ENCODE measurements around the gene DDR2.
"Not testable (repeated sequence)": the region's sequence is repeated elsewhere in the genome, so short reads cannot be mapped to it uniquely, and the experiment has no call there.

DNA sequence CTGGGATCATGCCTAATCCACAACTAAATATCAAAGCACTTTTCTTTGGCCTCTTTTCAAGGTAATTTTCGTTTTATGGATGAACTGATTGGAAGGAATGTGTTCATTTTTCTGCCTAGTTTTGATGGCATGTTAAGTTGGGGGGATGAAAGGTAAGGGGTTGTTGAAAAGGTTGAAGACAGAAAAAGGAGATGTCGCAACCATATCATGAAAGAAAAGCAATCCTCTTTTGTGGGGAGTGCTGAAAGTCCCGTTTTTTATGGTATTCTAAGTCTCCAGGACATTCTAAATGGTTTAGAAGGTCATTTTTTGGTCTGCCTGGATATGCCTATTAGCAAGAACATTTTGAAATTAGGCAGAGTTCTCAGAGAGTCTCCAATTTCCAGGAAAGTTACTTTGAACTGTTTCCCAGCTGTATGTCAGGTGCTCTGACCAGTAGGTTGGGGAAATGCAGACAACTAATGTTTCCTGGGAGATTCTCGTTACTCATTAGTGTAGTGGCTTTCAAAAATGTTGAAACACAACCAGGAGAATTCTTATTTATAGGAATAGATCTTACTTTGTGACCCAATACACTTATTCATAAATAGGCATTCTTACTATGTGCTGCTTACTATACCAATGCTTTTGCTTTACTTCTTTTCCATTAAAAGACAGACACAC is 164.5 kb downstream of the DDR2 start:
- not testable (repeated sequence) for TF ChIP-seq EZH2phosphoT487 (IDR thresholded peaks at IDR 0.05; ENCODE audit: low read depth)
- TF ChIP-seq, protein P1, sequence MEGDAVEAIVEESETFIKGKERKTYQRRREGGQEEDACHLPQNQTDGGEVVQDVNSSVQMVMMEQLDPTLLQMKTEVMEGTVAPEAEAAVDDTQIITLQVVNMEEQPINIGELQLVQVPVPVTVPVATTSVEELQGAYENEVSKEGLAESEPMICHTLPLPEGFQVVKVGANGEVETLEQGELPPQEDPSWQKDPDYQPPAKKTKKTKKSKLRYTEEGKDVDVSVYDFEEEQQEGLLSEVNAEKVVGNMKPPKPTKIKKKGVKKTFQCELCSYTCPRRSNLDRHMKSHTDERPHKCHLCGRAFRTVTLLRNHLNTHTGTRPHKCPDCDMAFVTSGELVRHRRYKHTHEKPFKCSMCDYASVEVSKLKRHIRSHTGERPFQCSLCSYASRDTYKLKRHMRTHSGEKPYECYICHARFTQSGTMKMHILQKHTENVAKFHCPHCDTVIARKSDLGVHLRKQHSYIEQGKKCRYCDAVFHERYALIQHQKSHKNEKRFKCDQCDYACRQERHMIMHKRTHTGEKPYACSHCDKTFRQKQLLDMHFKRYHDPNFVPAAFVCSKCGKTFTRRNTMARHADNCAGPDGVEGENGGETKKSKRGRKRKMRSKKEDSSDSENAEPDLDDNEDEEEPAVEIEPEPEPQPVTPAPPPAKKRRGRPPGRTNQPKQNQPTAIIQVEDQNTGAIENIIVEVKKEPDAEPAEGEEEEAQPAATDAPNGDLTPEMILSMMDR (IDR thresholded peaks at IDR 0.05; ENCODE audit: low read depth, low read length) = not testable (repeated sequence)

Measured in OCI-LY3 (cell line).